ENCODE data around the gene SV2C. TPM values are rescaled to one million over a fixed set of nuclear protein-coding genes. Genes with fewer than 3 reads are reported as not detected.

Gene SV2C
- total and polyA plus RNA-seq, 2 of the 13 experiments (the other 11 are each of a cell fraction or from before 2014, with no cell fraction given) = not detected

DNA sequence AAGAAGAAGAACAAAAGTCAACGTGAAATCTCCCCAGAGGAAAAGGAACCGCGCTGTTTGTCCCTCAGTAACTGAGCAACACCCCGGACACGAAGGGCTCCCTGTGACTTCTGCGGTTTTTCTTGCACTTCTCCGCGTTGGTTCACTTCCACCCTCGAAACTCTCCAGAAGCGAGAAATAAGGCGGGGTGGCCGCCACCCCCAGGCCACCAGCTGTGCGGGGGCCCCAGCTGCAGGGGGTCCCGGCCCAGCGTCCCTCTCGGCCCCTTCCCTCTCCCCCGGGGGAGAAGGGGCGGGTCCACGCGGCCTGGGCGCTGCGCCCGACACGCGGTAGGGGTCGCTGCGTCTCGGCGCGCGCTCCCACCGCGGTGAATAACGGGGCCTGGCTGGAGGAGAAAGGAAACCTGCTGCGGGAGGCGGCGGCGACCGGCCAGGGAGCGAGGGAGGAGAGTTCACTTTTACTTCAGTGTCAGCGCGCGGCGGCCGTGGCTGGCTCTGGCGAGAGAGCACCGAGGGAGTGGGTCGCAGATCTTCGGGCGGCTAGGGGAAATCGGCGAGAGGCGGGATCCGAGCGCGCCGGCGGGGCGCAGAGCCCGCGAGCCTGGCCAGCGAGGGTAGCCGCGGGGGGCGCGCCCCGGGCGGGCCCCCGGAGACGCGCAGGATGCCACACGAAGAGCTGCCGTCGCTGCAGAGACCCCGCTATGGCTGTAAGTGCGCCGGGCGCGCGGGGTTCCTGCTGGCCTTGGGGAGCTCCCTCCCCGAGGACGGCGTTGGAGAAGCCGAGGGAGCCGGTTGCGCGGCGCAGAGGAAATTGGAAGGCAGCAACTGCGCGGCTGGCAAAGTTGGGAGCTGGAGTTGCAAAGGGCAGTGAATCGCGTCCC lies 319.9 kb downstream of the SV2C start, which contains the start of gene IQGAP2 (continued):
- TF ChIP-seq, protein P1, sequence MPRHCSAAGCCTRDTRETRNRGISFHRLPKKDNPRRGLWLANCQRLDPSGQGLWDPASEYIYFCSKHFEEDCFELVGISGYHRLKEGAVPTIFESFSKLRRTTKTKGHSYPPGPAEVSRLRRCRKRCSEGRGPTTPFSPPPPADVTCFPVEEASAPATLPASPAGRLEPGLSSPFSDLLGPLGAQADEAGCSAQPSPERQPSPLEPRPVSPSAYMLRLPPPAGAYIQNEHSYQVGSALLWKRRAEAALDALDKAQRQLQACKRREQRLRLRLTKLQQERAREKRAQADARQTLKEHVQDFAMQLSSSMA (CRISPR knock-in tag; IDR thresholded peaks at IDR 0.05) = no peak
- TF ChIP-seq XRCC5 (optimal IDR thresholded peaks at IDR 0.05; ENCODE audit: low read length) = peak; percentile 94
- TF ChIP-seq, protein P2, sequence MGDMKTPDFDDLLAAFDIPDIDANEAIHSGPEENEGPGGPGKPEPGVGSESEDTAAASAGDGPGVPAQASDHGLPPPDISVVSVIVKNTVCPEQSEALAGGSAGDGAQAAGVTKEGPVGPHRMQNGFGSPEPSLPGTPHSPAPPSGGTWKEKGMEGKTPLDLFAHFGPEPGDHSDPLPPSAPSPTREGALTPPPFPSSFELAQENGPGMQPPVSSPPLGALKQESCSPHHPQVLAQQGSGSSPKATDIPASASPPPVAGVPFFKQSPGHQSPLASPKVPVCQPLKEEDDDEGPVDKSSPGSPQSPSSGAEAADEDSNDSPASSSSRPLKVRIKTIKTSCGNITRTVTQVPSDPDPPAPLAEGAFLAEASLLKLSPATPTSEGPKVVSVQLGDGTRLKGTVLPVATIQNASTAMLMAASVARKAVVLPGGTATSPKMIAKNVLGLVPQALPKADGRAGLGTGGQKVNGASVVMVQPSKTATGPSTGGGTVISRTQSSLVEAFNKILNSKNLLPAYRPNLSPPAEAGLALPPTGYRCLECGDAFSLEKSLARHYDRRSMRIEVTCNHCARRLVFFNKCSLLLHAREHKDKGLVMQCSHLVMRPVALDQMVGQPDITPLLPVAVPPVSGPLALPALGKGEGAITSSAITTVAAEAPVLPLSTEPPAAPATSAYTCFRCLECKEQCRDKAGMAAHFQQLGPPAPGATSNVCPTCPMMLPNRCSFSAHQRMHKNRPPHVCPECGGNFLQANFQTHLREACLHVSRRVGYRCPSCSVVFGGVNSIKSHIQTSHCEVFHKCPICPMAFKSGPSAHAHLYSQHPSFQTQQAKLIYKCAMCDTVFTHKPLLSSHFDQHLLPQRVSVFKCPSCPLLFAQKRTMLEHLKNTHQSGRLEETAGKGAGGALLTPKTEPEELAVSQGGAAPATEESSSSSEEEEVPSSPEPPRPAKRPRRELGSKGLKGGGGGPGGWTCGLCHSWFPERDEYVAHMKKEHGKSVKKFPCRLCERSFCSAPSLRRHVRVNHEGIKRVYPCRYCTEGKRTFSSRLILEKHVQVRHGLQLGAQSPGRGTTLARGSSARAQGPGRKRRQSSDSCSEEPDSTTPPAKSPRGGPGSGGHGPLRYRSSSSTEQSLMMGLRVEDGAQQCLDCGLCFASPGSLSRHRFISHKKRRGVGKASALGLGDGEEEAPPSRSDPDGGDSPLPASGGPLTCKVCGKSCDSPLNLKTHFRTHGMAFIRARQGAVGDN (CRISPR knock-in tag; IDR thresholded peaks at IDR 0.05) = peak; percentile 81
- no peak for TF ChIP-seq NFE2L2 (IDR thresholded peaks at IDR 0.05; ENCODE audit: low read length)
- 0 out of 2 replicates have a peak, but pooled peaks have one; percentile 47 for TF ChIP-seq ZNF614 (CRISPR knock-in tag; IDR thresholded peaks at IDR 0.05; ENCODE audit: borderline replicate concordance)
- no peak for TF ChIP-seq NCOA1 (CRISPR knock-in tag; IDR thresholded peaks at IDR 0.05)
- TF ChIP-seq TBX3 (IDR thresholded peaks at IDR 0.05; ENCODE audit: borderline replicate concordance) = no peak
- TF ChIP-seq MIER2 (CRISPR knock-in tag; IDR thresholded peaks at IDR 0.05) = peak; percentile 51; the same call in 1 of the 2 replicates
- TF ChIP-seq, protein P3, sequence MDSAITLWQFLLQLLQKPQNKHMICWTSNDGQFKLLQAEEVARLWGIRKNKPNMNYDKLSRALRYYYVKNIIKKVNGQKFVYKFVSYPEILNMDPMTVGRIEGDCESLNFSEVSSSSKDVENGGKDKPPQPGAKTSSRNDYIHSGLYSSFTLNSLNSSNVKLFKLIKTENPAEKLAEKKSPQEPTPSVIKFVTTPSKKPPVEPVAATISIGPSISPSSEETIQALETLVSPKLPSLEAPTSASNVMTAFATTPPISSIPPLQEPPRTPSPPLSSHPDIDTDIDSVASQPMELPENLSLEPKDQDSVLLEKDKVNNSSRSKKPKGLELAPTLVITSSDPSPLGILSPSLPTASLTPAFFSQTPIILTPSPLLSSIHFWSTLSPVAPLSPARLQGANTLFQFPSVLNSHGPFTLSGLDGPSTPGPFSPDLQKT (CRISPR knock-in tag; IDR thresholded peaks at IDR 0.05; ENCODE audit: borderline replicate concordance) = no peak
- TF ChIP-seq HNRNPLL (IDR thresholded peaks at IDR 0.05; ENCODE audit: low read depth, low read length, poor library complexity, severe bottlenecking) = no peak
- no peak for TF ChIP-seq ELF4 (CRISPR knock-in tag; IDR thresholded peaks at IDR 0.05; ENCODE audit: borderline replicate concordance)
- TF ChIP-seq, protein P4, sequence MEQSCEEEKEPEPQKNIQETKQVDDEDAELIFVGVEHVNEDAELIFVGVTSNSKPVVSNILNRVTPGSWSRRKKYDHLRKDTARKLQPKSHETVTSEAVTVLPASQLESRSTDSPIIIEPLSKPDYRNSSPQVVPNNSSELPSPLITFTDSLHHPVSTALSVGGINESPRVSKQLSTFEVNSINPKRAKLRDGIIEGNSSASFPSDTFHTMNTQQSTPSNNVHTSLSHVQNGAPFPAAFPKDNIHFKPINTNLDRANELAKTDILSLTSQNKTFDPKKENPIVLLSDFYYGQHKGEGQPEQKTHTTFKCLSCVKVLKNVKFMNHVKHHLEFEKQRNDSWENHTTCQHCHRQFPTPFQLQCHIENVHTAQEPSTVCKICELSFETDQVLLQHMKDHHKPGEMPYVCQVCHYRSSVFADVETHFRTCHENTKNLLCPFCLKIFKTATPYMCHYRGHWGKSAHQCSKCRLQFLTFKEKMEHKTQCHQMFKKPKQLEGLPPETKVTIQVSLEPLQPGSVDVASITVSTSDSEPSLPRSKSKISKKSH (CRISPR knock-in tag; IDR thresholded peaks at IDR 0.05; ENCODE audit: borderline replicate concordance) = no peak
- peak; percentile 89 for TF ChIP-seq RAD21 (CRISPR knock-in tag; IDR thresholded peaks at IDR 0.05)
- TF ChIP-seq ZEB1 (IDR thresholded peaks at IDR 0.05; ENCODE audit: insufficient replicate concordance, low read depth) = no peak
- no peak for TF ChIP-seq ZNF816 (CRISPR knock-in tag; IDR thresholded peaks at IDR 0.05; ENCODE audit: borderline replicate concordance)
- TF ChIP-seq ZNF333 (CRISPR knock-in tag; IDR thresholded peaks at IDR 0.05; ENCODE audit: borderline replicate concordance) = peak; percentile 84; the same call in 1 of the 2 replicates
- TF ChIP-seq ZNF292 (CRISPR knock-in tag; IDR thresholded peaks at IDR 0.05; ENCODE audit: borderline replicate concordance, low read depth) = no peak; the same call in 1 of the 2 replicates
- TF ChIP-seq, protein P5, sequence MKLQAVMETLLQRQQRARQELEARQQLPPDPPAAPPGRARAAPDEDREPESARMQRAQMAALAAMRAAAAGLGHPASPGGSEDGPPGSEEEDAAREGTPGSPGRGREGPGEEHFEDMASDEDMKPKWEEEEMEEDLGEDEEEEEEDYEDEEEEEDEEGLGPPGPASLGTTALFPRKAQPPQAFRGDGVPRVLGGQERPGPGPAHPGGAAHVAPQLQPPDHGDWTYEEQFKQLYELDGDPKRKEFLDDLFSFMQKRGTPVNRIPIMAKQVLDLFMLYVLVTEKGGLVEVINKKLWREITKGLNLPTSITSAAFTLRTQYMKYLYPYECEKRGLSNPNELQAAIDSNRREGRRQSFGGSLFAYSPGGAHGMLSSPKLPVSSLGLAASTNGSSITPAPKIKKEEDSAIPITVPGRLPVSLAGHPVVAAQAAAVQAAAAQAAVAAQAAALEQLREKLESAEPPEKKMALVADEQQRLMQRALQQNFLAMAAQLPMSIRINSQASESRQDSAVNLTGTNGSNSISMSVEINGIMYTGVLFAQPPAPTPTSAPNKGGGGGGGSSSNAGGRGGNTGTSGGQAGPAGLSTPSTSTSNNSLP (IDR thresholded peaks at IDR 0.05; ENCODE audit: low read depth, low read length) = no peak
- no peak for TF ChIP-seq MAFK (conservative IDR thresholded peaks at IDR 0.05 in 1 of 2, IDR thresholded peaks at IDR 0.05 in 1 of 2; ENCODE audit: low read length in 2 of 2)
